ENCODE results near the gene GDF15. TPM values are rescaled to one million over a fixed set of nuclear protein-coding genes. Genes with fewer than 3 reads are reported as not detected.

Gene GDF15
- total and polyA plus RNA-seq, 5 donors from 2014 or later, result not detected

GRCh38 chr19:18418483-18419194 lies 32.7 kb downstream of the GDF15 start:
- peaks cover 37% of the 10 kb centered on the region for H3K27me3 Mint-ChIP-seq
- no peaks in the 10 kb centered on the region for H3K36me3 ChIP-seq (ENCODE audit: control insufficient read depth, insufficient read depth, low read length)
- no peaks in the 10 kb centered on the region for H3K36me3 Mint-ChIP-seq
- H3K27ac Mint-ChIP-seq, result peak overlapping the region in 2 of 3 donors; percentile 48 to 86
- no peak overlapping the region for H3K27ac ChIP-seq (ENCODE audit: insufficient read depth, low read length, poor library complexity, severe bottlenecking)
- H3K9me3 Mint-ChIP-seq, result peaks cover 0 to 1% (median 0%) of the 10 kb centered on the region in 7 donors
- no peaks in the 10 kb centered on the region for H3K27me3 ChIP-seq (ENCODE audit: control insufficient read depth, insufficient read depth, low read length)
- ATAC-seq (ENCODE audit: low read depth in 2 of 2) (peak; percentile 23 to 28), DNase-seq (peak in 1 of 3 donors; percentile 57)
- no peaks in the 10 kb centered on the region for H3K9me3 ChIP-seq (ENCODE audit: control insufficient read depth in 2 of 2, low read length in 2 of 2)
- H3K4me3 Mint-ChIP-seq, result peak overlapping the region; percentile 87 to 94 (median 90)
- peak overlapping the region; percentile 44 for H3K4me3 ChIP-seq (ENCODE audit: low read depth, low read length)
- peaks cover 87% of the 10 kb centered on the region for H3K4me1 ChIP-seq (ENCODE audit: control insufficient read depth, insufficient read depth, low read length, poor library complexity, severe bottlenecking)
- H3K4me1 Mint-ChIP-seq, result peaks cover 7 to 83% (median 42%) of the 10 kb centered on the region in 4 donors

- DNase-seq (peak; percentile 61 to 82 (median 75)), ATAC-seq (ENCODE audit: low read depth in 2 of 2) (peak; percentile 53 to 57)
- H3K9me3 Mint-ChIP-seq, result peaks cover 0 to 1% (median 0%) of the 10 kb centered on the region in 7 donors
- peak within 1 kb of the TSS; percentile 60 for H3K27ac ChIP-seq (ENCODE audit: insufficient read depth, low read length, poor library complexity, severe bottlenecking)
- H3K36me3 Mint-ChIP-seq, result no peaks in the 10 kb centered on the region
- H3K36me3 ChIP-seq (ENCODE audit: control insufficient read depth, insufficient read depth, low read length), result no peaks in the 10 kb centered on the region
- peak within 1 kb of the TSS; percentile 88 to 96 (median 92) for H3K4me3 Mint-ChIP-seq
- peaks cover 7 to 85% (median 44%) of the 10 kb centered on the region in 4 donors for H3K4me1 Mint-ChIP-seq
- H3K27me3 ChIP-seq (ENCODE audit: control insufficient read depth, insufficient read depth, low read length), result no peaks in the 10 kb centered on the region
- no peaks in the 10 kb centered on the region for H3K9me3 ChIP-seq (ENCODE audit: control insufficient read depth in 2 of 2, low read length in 2 of 2)
- peaks cover 93% of the 10 kb centered on the region for H3K4me1 ChIP-seq (ENCODE audit: control insufficient read depth, insufficient read depth, low read length, poor library complexity, severe bottlenecking)
- H3K27me3 Mint-ChIP-seq, result peaks cover 31% of the 10 kb centered on the region
- H3K4me3 ChIP-seq (ENCODE audit: low read depth, low read length), result peak within 1 kb of the TSS; percentile 44
- H3K27ac Mint-ChIP-seq, result peak within 1 kb of the TSS; percentile 48 to 93 (median 89)
Observed at GRCh38 chr19:18419195-18419698, 33.3 kb downstream of the GDF15 start, which contains the start of gene SSBP4. TSS of gene SSBP4 (plus strand) at chr19:18419398. CDS start at chr19:18419649, 251 bp downstream.

- peaks cover 94% of the 10 kb centered on the region for H3K4me1 ChIP-seq (ENCODE audit: control insufficient read depth, insufficient read depth, low read length, poor library complexity, severe bottlenecking)
- no peaks in the 10 kb centered on the region for H3K9me3 ChIP-seq (ENCODE audit: control insufficient read depth in 2 of 2, low read length in 2 of 2)
- ATAC-seq (ENCODE audit: low read depth in 2 of 2), result peak in 1 of 2 donors; percentile 29
- Mint-ChIP-seq H3K9me3 (peaks cover 0 to 1% (median 0%) of the 10 kb centered on the region in 7 donors), H3K27ac (peak overlapping the region in 2 of 3 donors; percentile 89 to 93), H3K36me3 (no peaks in the 10 kb centered on the region), H3K27me3 (peaks cover 25% of the 10 kb centered on the region), H3K4me1 (peaks cover 7 to 85% (median 41%) of the 10 kb centered on the region in 4 donors), H3K4me3 (peak overlapping the region; percentile 88 to 96 (median 92))
- H3K27ac ChIP-seq (ENCODE audit: insufficient read depth, low read length, poor library complexity, severe bottlenecking), result peak overlapping the region; percentile 60
- H3K36me3 ChIP-seq (ENCODE audit: control insufficient read depth, insufficient read depth, low read length), result no peaks in the 10 kb centered on the region
- peak in 1 of 3 donors; percentile 56 for DNase-seq
- peak overlapping the region; percentile 19 for H3K4me3 ChIP-seq (ENCODE audit: low read depth, low read length)
- H3K27me3 ChIP-seq (ENCODE audit: control insufficient read depth, insufficient read depth, low read length), result no peaks in the 10 kb centered on the region
Observed at GRCh38 chr19:18419699-18420460, 33.9 kb downstream of the GDF15 start.

GRCh38 chr19:18420930-18421329 lies 35.0 kb downstream of the GDF15 start:
- peaks cover 7 to 84% (median 44%) of the 10 kb centered on the region in 4 donors for H3K4me1 Mint-ChIP-seq
- H3K4me3 Mint-ChIP-seq, result peak overlapping the region; percentile 88 to 96 (median 92)
- Histone ChIP-seq H3K27ac (ENCODE audit: insufficient read depth, low read length, poor library complexity, severe bottlenecking) (peak overlapping the region; percentile 69), H3K9me3 (ENCODE audit: control insufficient read depth in 2 of 2, low read length in 2 of 2) (no peaks in the 10 kb centered on the region), H3K4me1 (ENCODE audit: control insufficient read depth, insufficient read depth, low read length, poor library complexity, severe bottlenecking) (peaks cover 93% of the 10 kb centered on the region), H3K36me3 (ENCODE audit: control insufficient read depth, insufficient read depth, low read length) (no peaks in the 10 kb centered on the region), H3K4me3 (ENCODE audit: low read depth, low read length) (peak overlapping the region; percentile 11), H3K27me3 (ENCODE audit: control insufficient read depth, insufficient read depth, low read length) (no peaks in the 10 kb centered on the region)
- no peak for DNase-seq
- peaks cover 0 to 1% (median 0%) of the 10 kb centered on the region in 7 donors for H3K9me3 Mint-ChIP-seq
- no peaks in the 10 kb centered on the region for H3K36me3 Mint-ChIP-seq
- H3K27me3 Mint-ChIP-seq, result peaks cover 19% of the 10 kb centered on the region
- no peak for ATAC-seq (ENCODE audit: low read depth in 2 of 2)
- H3K27ac Mint-ChIP-seq, result peak overlapping the region in 2 of 3 donors; percentile 89 to 93

GRCh38 chr19:18421371-18421959 lies 35.5 kb downstream of the GDF15 start:
- Mint-ChIP-seq H3K27ac (peak overlapping the region; percentile 69 to 98 (median 89)), H3K27me3 (peaks cover 19% of the 10 kb centered on the region), H3K9me3 (peaks cover 0 to 1% (median 0%) of the 10 kb centered on the region in 7 donors), H3K36me3 (no peaks in the 10 kb centered on the region), H3K4me1 (peaks cover 7 to 85% (median 44%) of the 10 kb centered on the region in 4 donors), H3K4me3 (peak overlapping the region; percentile 84 to 96 (median 90))
- Histone ChIP-seq H3K36me3 (ENCODE audit: control insufficient read depth, insufficient read depth, low read length) (no peaks in the 10 kb centered on the region), H3K4me3 (ENCODE audit: low read depth, low read length) (no peak overlapping the region), H3K27ac (ENCODE audit: insufficient read depth, low read length, poor library complexity, severe bottlenecking) (peak overlapping the region; percentile 69), H3K4me1 (ENCODE audit: control insufficient read depth, insufficient read depth, low read length, poor library complexity, severe bottlenecking) (peaks cover 89% of the 10 kb centered on the region), H3K27me3 (ENCODE audit: control insufficient read depth, insufficient read depth, low read length) (no peaks in the 10 kb centered on the region), H3K9me3 (ENCODE audit: control insufficient read depth in 2 of 2, low read length in 2 of 2) (no peaks in the 10 kb centered on the region)
- DNase-seq, result no peak
- ATAC-seq (ENCODE audit: low read depth in 2 of 2), result no peak

- peak overlapping the region; percentile 51 for H3K4me3 ChIP-seq (ENCODE audit: low read depth, low read length)
- H3K27me3 Mint-ChIP-seq, result peaks cover 13% of the 10 kb centered on the region
- H3K4me1 ChIP-seq (ENCODE audit: control insufficient read depth, insufficient read depth, low read length, poor library complexity, severe bottlenecking), result peaks cover 78% of the 10 kb centered on the region
- peaks cover 0 to 1% (median 0%) of the 10 kb centered on the region in 7 donors for H3K9me3 Mint-ChIP-seq
- peak in 2 of 3 donors; percentile 49 to 75 for DNase-seq
- no peaks in the 10 kb centered on the region for H3K9me3 ChIP-seq (ENCODE audit: control insufficient read depth in 2 of 2, low read length in 2 of 2)
- peaks cover 7 to 79% (median 40%) of the 10 kb centered on the region in 4 donors for H3K4me1 Mint-ChIP-seq
- no peaks in the 10 kb centered on the region for H3K27me3 ChIP-seq (ENCODE audit: control insufficient read depth, insufficient read depth, low read length)
- H3K36me3 Mint-ChIP-seq, result no peaks in the 10 kb centered on the region
- ATAC-seq (ENCODE audit: low read depth in 2 of 2), result peak; percentile 33 to 39
- no peaks in the 10 kb centered on the region for H3K36me3 ChIP-seq (ENCODE audit: control insufficient read depth, insufficient read depth, low read length)
- peak overlapping the region; percentile 69 for H3K27ac ChIP-seq (ENCODE audit: insufficient read depth, low read length, poor library complexity, severe bottlenecking)
- H3K27ac Mint-ChIP-seq, result peak overlapping the region; percentile 82 to 89 (median 87)
- peak overlapping the region; percentile 82 to 96 (median 86) for H3K4me3 Mint-ChIP-seq
Observed at GRCh38 chr19:18422530-18423191, 36.7 kb downstream of the GDF15 start.
